ENCODE data around the gene ARHGEF4. TPM values are rescaled to one million over a fixed set of nuclear protein-coding genes. Genes with fewer than 3 reads are reported as not detected.
A peak's percentile ranks its signal among the peaks of the same experiment; 100 is the strongest.

Gene ARHGEF4
- total and polyA plus RNA-seq, 4 donors: 1.1 to 6.9 (median 2.2) TPM

GRCh38 chr2:130798472-130799218 lies 38.1 kb upstream of the ARHGEF4 start:
- H3K27me3 ChIP-seq (ENCODE audit: control insufficient read depth in 1 of 2, insufficient read depth in 2 of 2, low read length in 1 of 2): no peaks in the 10 kb centered on the region

GRCh38 chr2:130799295-130799694 lies 37.4 kb upstream of the ARHGEF4 start:
- no peak for DNase-seq
- intact Hi-C loops (cut with DNase I): loop anchor here (2.0 to 10.0 kb wide), 3 partner anchors 76 to 424 kb away; partner anchors contain the start of gene FAM168B (in 1 of the 2)
- ATAC-seq (ENCODE audit: low FRiP score): no peak
- Histone ChIP-seq H3K4me3 (ENCODE audit: low read length in 2 of 2) (no peak overlapping the region), H3K9me3 (ENCODE audit: control insufficient read depth, low read length) (no peaks in the 10 kb centered on the region), H3K4me1 (ENCODE audit: control insufficient read depth in 1 of 2, insufficient read depth in 2 of 2, low read length in 2 of 2) (no peaks in the 10 kb centered on the region), H3K27me3 (ENCODE audit: control insufficient read depth in 1 of 2, insufficient read depth in 2 of 2, low read length in 1 of 2) (no peaks in the 10 kb centered on the region), H3K27ac (ENCODE audit: low read depth in 1 of 2, low read length in 2 of 2) (no peak overlapping the region), H3K36me3 (ENCODE audit: control insufficient read depth in 1 of 2, insufficient read depth in 2 of 2, low read length in 1 of 2) (no peaks in the 10 kb centered on the region)
- WGBS, 2 donors: 92 to 100% methylated on average over 1 of the region's 1 CpG

More at GRCh38 chr2:130798472-130799218, 38.1 kb upstream of the ARHGEF4 start:
- no peaks in the 10 kb centered on the region for H3K9me3 ChIP-seq (ENCODE audit: control insufficient read depth, low read length)
- peak overlapping the region; percentile 20 to 66 for H3K27ac ChIP-seq (ENCODE audit: low read depth in 1 of 2, low read length in 2 of 2)
- H3K4me1 ChIP-seq (ENCODE audit: control insufficient read depth in 1 of 2, insufficient read depth in 2 of 2, low read length in 2 of 2): no peaks in the 10 kb centered on the region
- intact Hi-C loops (cut with DNase I): loop anchor here (1.0 to 10.0 kb wide), 4 partner anchors 75 to 424 kb away; partner anchors contain the start of gene FAM168B (in 1 of the 2)
- no peaks in the 10 kb centered on the region for H3K36me3 ChIP-seq (ENCODE audit: control insufficient read depth in 1 of 2, insufficient read depth in 2 of 2, low read length in 1 of 2)
- ATAC-seq (ENCODE audit: low FRiP score) (peak; percentile 36), DNase-seq (peak; percentile 70 to 83)
- 9 to 11% methylated on average over 30 of the region's 30 CpGs for WGBS, 2 donors
- H3K4me3 ChIP-seq (ENCODE audit: low read length in 2 of 2): peak overlapping the region in 1 of 2 donors; percentile 3

- no peak for ATAC-seq (ENCODE audit: low FRiP score)
- intact Hi-C loops (cut with DNase I): no loop called here
- WGBS, 2 donors: 61 to 80% methylated on average over 4 of the region's 4 CpGs
- Histone ChIP-seq H3K27me3 (ENCODE audit: control insufficient read depth in 1 of 2, insufficient read depth in 2 of 2, low read length in 1 of 2) (peaks cover 0 to 2% of the 10 kb centered on the region in 2 donors), H3K4me1 (ENCODE audit: control insufficient read depth in 1 of 2, insufficient read depth in 2 of 2, low read length in 2 of 2) (no peaks in the 10 kb centered on the region), H3K27ac (ENCODE audit: low read depth in 1 of 2, low read length in 2 of 2) (no peak overlapping the region), H3K4me3 (ENCODE audit: low read length in 2 of 2) (no peak overlapping the region), H3K36me3 (ENCODE audit: control insufficient read depth in 1 of 2, insufficient read depth in 2 of 2, low read length in 1 of 2) (no peaks in the 10 kb centered on the region), H3K9me3 (ENCODE audit: control insufficient read depth, low read length) (no peaks in the 10 kb centered on the region)
- DNase-seq: no peak
Observed at GRCh38 chr2:130805613-130806012, 31.1 kb upstream of the ARHGEF4 start.

GRCh38 chr2:130806370-130806769 lies 30.3 kb upstream of the ARHGEF4 start:
- Histone ChIP-seq H3K36me3 (ENCODE audit: control insufficient read depth in 1 of 2, insufficient read depth in 2 of 2, low read length in 1 of 2) (no peaks in the 10 kb centered on the region), H3K27ac (ENCODE audit: low read depth in 1 of 2, low read length in 2 of 2) (no peak overlapping the region), H3K9me3 (ENCODE audit: control insufficient read depth, low read length) (no peaks in the 10 kb centered on the region), H3K27me3 (ENCODE audit: control insufficient read depth in 1 of 2, insufficient read depth in 2 of 2, low read length in 1 of 2) (peaks cover 0 to 2% of the 10 kb centered on the region in 2 donors), H3K4me1 (ENCODE audit: control insufficient read depth in 1 of 2, insufficient read depth in 2 of 2, low read length in 2 of 2) (no peaks in the 10 kb centered on the region), H3K4me3 (ENCODE audit: low read length in 2 of 2) (no peak overlapping the region)
- intact Hi-C loops (cut with DNase I): no loop called here
- DNase-seq (no peak), ATAC-seq (ENCODE audit: low FRiP score) (no peak)
- WGBS, 2 donors: 68 to 70% methylated on average over 4 of the region's 4 CpGs

- Histone ChIP-seq H3K4me3 (ENCODE audit: low read length in 2 of 2) (no peak overlapping the region), H3K27me3 (ENCODE audit: control insufficient read depth in 1 of 2, insufficient read depth in 2 of 2, low read length in 1 of 2) (peaks cover 0 to 2% of the 10 kb centered on the region in 2 donors), H3K36me3 (ENCODE audit: control insufficient read depth in 1 of 2, insufficient read depth in 2 of 2, low read length in 1 of 2) (no peaks in the 10 kb centered on the region), H3K9me3 (ENCODE audit: control insufficient read depth, low read length) (no peaks in the 10 kb centered on the region), H3K4me1 (ENCODE audit: control insufficient read depth in 1 of 2, insufficient read depth in 2 of 2, low read length in 2 of 2) (no peaks in the 10 kb centered on the region), H3K27ac (ENCODE audit: low read depth in 1 of 2, low read length in 2 of 2) (no peak overlapping the region)
- no peak for ATAC-seq (ENCODE audit: low FRiP score)
- intact Hi-C loops (cut with DNase I): no loop called here
- 64% methylated on average over 14 of the region's 14 CpGs for WGBS, 2 donors
- DNase-seq: no peak
Observed at GRCh38 chr2:130807659-130808385, 28.9 kb upstream of the ARHGEF4 start.

- no peaks in the 10 kb centered on the region for H3K9me3 ChIP-seq (ENCODE audit: control insufficient read depth, low read length)
- no peaks in the 10 kb centered on the region for H3K36me3 ChIP-seq (ENCODE audit: control insufficient read depth in 1 of 2, insufficient read depth in 2 of 2, low read length in 1 of 2)
- H3K4me3 ChIP-seq (ENCODE audit: low read length in 2 of 2): no peak overlapping the region
- H3K27ac ChIP-seq (ENCODE audit: low read depth in 1 of 2, low read length in 2 of 2): no peak overlapping the region
- DNase-seq: no peak
- ATAC-seq (ENCODE audit: low FRiP score): no peak
- H3K4me1 ChIP-seq (ENCODE audit: control insufficient read depth in 1 of 2, insufficient read depth in 2 of 2, low read length in 2 of 2): no peaks in the 10 kb centered on the region
- intact Hi-C loops (cut with DNase I): no loop called here
- WGBS, 2 donors: 63% methylated on average over 12 of the region's 12 CpGs
- H3K27me3 ChIP-seq (ENCODE audit: control insufficient read depth in 1 of 2, insufficient read depth in 2 of 2, low read length in 1 of 2): peaks cover 0 to 2% of the 10 kb centered on the region in 2 donors
Observed at GRCh38 chr2:130808482-130809268, 28.0 kb upstream of the ARHGEF4 start.

- no peaks in the 10 kb centered on the region for H3K4me1 ChIP-seq (ENCODE audit: control insufficient read depth in 1 of 2, insufficient read depth in 2 of 2, low read length in 2 of 2)
- H3K9me3 ChIP-seq (ENCODE audit: control insufficient read depth, low read length): no peaks in the 10 kb centered on the region
- ATAC-seq (ENCODE audit: low FRiP score) (no peak), DNase-seq (no peak)
- H3K4me3 ChIP-seq (ENCODE audit: low read length in 2 of 2): no peak overlapping the region
- H3K27ac ChIP-seq (ENCODE audit: low read depth in 1 of 2, low read length in 2 of 2): no peak overlapping the region
- H3K36me3 ChIP-seq (ENCODE audit: control insufficient read depth in 1 of 2, insufficient read depth in 2 of 2, low read length in 1 of 2): no peaks in the 10 kb centered on the region
- WGBS, 2 donors: 56 to 63% methylated on average over 7 of the region's 7 CpGs
- intact Hi-C loops (cut with DNase I): no loop called here
- H3K27me3 ChIP-seq (ENCODE audit: control insufficient read depth in 1 of 2, insufficient read depth in 2 of 2, low read length in 1 of 2): peaks cover 0 to 2% of the 10 kb centered on the region in 2 donors
Observed at GRCh38 chr2:130810490-130810889, 26.2 kb upstream of the ARHGEF4 start.

GRCh38 chr2:130813722-130814121 lies 23.0 kb upstream of the ARHGEF4 start:
- no peak overlapping the region for H3K4me3 ChIP-seq (ENCODE audit: low read length in 2 of 2)
- no peak for DNase-seq
- H3K4me1 ChIP-seq (ENCODE audit: control insufficient read depth in 1 of 2, insufficient read depth in 2 of 2, low read length in 2 of 2): no peaks in the 10 kb centered on the region
- no peak for ATAC-seq (ENCODE audit: low FRiP score)
- no peak overlapping the region for H3K27ac ChIP-seq (ENCODE audit: low read depth in 1 of 2, low read length in 2 of 2)
- no peaks in the 10 kb centered on the region for H3K9me3 ChIP-seq (ENCODE audit: control insufficient read depth, low read length)
- no peaks in the 10 kb centered on the region for H3K36me3 ChIP-seq (ENCODE audit: control insufficient read depth in 1 of 2, insufficient read depth in 2 of 2, low read length in 1 of 2)
- H3K27me3 ChIP-seq (ENCODE audit: control insufficient read depth in 1 of 2, insufficient read depth in 2 of 2, low read length in 1 of 2): no peaks in the 10 kb centered on the region
- intact Hi-C loops (cut with DNase I): no loop called here
- WGBS, 2 donors: 58 to 75% methylated on average over 5 of the region's 5 CpGs

All from aorta (tissue), 5 donors.